GM21529 (cell line): Measurements from ENCODE around the gene CDHR4.

Experiments used
- ATAC-seq: cut with Tn5 transposase; IDR thresholded peaks from one replicate; pipeline ENCODE4 v1.9.1; 2021; ENCODE audit not compliant: unreplicated experiment

CDHR4 gene

DNA sequence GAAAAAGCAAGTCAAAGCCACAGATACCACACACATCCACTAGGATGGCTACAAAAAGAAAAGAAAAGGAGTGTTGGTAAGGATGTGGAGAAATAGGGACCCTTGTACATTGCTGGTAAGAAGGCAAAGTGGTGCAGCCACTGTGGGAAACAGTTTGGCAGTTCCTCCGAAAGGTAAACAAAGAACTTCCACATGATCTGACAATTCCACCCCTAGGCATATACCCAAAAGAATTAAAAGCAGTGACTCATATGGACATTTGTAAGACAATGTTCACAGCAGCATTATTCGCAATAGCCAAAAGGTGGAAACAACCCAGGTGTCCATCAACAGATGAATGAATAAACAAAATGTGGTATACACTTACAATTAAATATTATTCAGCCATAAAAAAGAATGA, 53.7 kb downstream of the CDHR4 start:
- no peak for ATAC-seq
